Effector memory CD8-positive, alpha-beta T cell (primary cell): Measurements from ENCODE around the gene TBC1D24.
A peak's percentile ranks its signal among the peaks of the same experiment; 100 is the strongest.
"Not testable (repeated sequence)": the region's sequence is repeated elsewhere in the genome, so short reads cannot be mapped to it uniquely, and the experiment has no call there.

ENCODE experiments used
- ATAC-seq: fragments of 150-1000 bp; cut with Tn5 transposase; replicated peaks from 2 replicates; pipeline ENCODE4 v1.10.0; 2021; ENCODE audit warnings: mild to moderate bottlenecking, moderate library complexity
- DNase-seq, 3 experiments: peaks; one replicate each; pipeline ENCODE4 v3.0.0; 2021
- H3K27ac Mint-ChIP-seq, 2 donors: one replicate each; pipeline ENCODE4 v1.8.0; 2022; ENCODE audit warnings: mild to moderate bottlenecking in 2 of 2, mixed read lengths in 2 of 2, moderate library complexity in 2 of 2
- H3K27me3 Mint-ChIP-seq, 2 donors: one replicate each; pipeline ENCODE4 v1.8.0; 2022; ENCODE audit warnings: mixed read lengths in 2 of 2
- H3K36me3 Mint-ChIP-seq: one replicate; pipeline ENCODE4 v1.8.0; 2022; ENCODE audit warnings: mild to moderate bottlenecking, moderate library complexity, mixed read lengths; ENCODE audit not compliant: insufficient read depth
- H3K4me1 Mint-ChIP-seq, 2 donors: one replicate each; pipeline ENCODE4 v1.8.0; 2022; ENCODE audit warnings: low read depth in 2 of 2, mixed read lengths in 2 of 2
- H3K4me3 Mint-ChIP-seq, 2 donors: one replicate each; pipeline ENCODE4 v1.8.0; 2022; ENCODE audit warnings: mild to moderate bottlenecking in 2 of 2, mixed read lengths in 2 of 2, moderate library complexity in 2 of 2
- H3K9me3 Mint-ChIP-seq, 2 donors: one replicate each; pipeline ENCODE4 v1.8.0; 2022; ENCODE audit warnings: mixed read lengths in 2 of 2
- total RNA-seq, 9 experiments: gene quantifications; one replicate each; lab custom pipeline; 2026; lab: John Stamatoyannopoulos, UW

TBC1D24 gene
- 8.1 to 48.9 (median 33.2) reads per million in 9 experiments for total RNA-seq

DNA sequence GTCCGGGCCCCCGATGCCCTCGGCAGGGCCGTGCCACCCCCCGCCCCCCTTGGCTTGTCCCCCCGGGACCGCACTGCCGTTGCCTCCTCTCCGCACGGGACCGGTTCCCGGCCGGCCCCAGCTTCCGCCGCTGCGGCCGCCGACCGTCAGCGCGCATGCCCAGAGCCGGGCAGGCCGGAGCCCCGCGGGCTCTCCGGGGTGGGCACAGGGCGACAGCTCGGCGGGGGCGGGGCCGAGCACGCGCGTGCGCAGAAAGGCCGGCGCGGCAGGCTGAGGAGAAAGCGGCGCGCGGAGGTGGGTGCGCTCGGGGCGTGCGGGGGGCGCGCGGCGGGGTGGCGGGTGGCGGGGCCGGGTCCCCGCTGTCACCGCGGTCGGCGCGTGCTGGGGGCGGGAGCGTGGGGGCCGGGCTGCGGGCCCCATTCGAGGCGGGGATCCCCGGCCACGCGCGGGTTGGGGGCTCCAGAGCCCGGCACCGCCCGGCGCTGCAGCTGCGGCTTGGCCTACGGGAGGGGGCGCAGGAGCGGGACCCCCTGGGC is at the start of gene TBC1D24:
TSS of gene TBC1D24 (plus strand) at position 251 of the 536 bp plus-strand sequence. CDS start 21,022 bp downstream, outside the sequence.
- peak; percentile 63 for ATAC-seq
- H3K4me3 Mint-ChIP-seq: peak within 1 kb of the TSS; percentile 71 to 75
- H3K9me3 Mint-ChIP-seq: no peaks in the 10 kb centered on the region
- peaks cover 19 to 26% of the 10 kb centered on the region in 2 donors for H3K4me1 Mint-ChIP-seq
- H3K27ac Mint-ChIP-seq: no peak within 1 kb of the TSS
- H3K27me3 Mint-ChIP-seq: peaks cover 7 to 27% of the 10 kb centered on the region in 2 donors
- H3K36me3 Mint-ChIP-seq: no peaks in the 10 kb centered on the region
- peak; percentile 60 to 68 (median 62) for DNase-seq

GRCh38 chr16:2425825-2426430 is 49.0 kb upstream of the TBC1D24 start:
- no peak overlapping the region for H3K4me3 Mint-ChIP-seq
- peaks cover 9% of the 10 kb centered on the region for H3K36me3 Mint-ChIP-seq
- no peak for DNase-seq
- no peaks in the 10 kb centered on the region for H3K27me3 Mint-ChIP-seq
- no peak for ATAC-seq
- H3K4me1 Mint-ChIP-seq: peaks cover 27% of the 10 kb centered on the region in 2 donors
- no peaks in the 10 kb centered on the region for H3K9me3 Mint-ChIP-seq
- H3K27ac Mint-ChIP-seq: no peak overlapping the region

DNA sequence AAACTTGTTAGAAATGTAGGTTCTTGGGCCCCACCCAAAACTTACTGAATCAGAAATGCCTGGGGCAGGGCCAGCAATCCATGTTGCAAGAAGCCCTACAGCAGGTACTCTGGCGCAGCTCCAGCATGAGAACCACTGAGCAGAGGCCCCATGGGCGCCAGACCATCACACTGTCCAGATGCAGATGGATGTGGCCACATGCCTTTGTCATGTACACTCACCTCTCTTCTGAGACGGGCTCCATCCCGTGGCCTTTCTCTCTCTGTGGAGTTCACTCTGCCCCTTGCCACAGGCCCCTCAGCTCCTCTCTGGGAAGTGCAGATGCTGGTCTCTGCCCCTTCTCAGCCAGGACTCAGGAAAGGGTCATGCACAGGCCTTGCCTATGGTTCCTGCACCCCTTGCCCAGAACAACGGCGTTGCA is 48.0 kb upstream of the TBC1D24 start:
- H3K27ac Mint-ChIP-seq: peak overlapping the region in 1 of 2 donors; percentile 53
- H3K9me3 Mint-ChIP-seq: no peaks in the 10 kb centered on the region
- no peaks in the 10 kb centered on the region for H3K27me3 Mint-ChIP-seq
- H3K4me1 Mint-ChIP-seq: peaks cover 25 to 27% of the 10 kb centered on the region in 2 donors
- peaks cover 9% of the 10 kb centered on the region for H3K36me3 Mint-ChIP-seq
- no peak overlapping the region for H3K4me3 Mint-ChIP-seq
- no peak for ATAC-seq
- no peak for DNase-seq

DNA sequence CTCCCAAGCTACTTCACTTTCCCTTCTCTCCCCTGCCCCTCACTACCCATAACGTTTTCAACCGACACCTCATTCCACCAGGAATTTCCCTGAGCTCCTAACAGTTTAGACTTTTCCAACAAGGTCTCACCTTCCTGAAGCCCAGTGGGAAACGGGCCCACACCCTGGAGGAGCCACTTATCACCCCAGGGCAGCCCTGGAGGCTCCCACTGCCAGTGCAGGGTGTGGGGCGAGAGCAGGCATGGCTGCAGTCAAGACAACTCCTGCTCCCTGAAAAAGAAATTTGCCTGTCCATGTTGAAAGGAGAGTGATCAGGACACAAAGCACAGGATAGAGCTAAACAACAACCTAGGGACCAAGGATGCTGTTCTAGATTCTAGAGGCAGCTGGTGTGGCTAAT is 47.4 kb upstream of the TBC1D24 start:
- Mint-ChIP-seq H3K4me1 (peaks cover 21 to 23% of the 10 kb centered on the region in 2 donors), H3K27me3 (no peaks in the 10 kb centered on the region), H3K27ac (peak overlapping the region in 1 of 2 donors; percentile 53), H3K9me3 (no peaks in the 10 kb centered on the region), H3K36me3 (peaks cover 10% of the 10 kb centered on the region), H3K4me3 (peak overlapping the region; percentile 81 to 88)
- DNase-seq (no peak), ATAC-seq (no peak)

GRCh38 chr16:2428051-2428783 is 46.7 kb upstream of the TBC1D24 start:
- no peaks in the 10 kb centered on the region for H3K9me3 Mint-ChIP-seq
- no peak for ATAC-seq
- peaks cover 18 to 22% of the 10 kb centered on the region in 2 donors for H3K4me1 Mint-ChIP-seq
- DNase-seq: peak in 1 of 3 experiments; percentile 12
- H3K36me3 Mint-ChIP-seq: peaks cover 11% of the 10 kb centered on the region
- peak overlapping the region; percentile 81 to 88 for H3K4me3 Mint-ChIP-seq
- peak overlapping the region; percentile 49 to 53 for H3K27ac Mint-ChIP-seq
- H3K27me3 Mint-ChIP-seq: no peaks in the 10 kb centered on the region

DNA sequence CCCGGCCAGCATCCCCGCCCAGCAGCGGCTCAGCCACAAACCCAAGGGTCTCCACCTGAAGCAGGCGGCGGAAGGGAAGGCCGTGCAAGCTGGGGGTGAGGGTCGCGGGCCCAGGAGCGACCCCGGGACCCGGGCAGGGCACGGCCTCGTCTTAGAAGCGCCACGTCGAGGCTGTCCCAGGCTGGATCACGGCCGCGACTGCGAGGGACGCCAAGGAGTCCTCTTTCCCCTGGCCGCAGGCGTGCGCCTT is 46.2 kb upstream of the TBC1D24 start:
- ATAC-seq: peak; percentile 32
- no peak for DNase-seq
- peak overlapping the region; percentile 81 to 88 for H3K4me3 Mint-ChIP-seq
- no peaks in the 10 kb centered on the region for H3K27me3 Mint-ChIP-seq
- H3K36me3 Mint-ChIP-seq: peaks cover 11% of the 10 kb centered on the region
- no peaks in the 10 kb centered on the region for H3K9me3 Mint-ChIP-seq
- H3K27ac Mint-ChIP-seq: peak overlapping the region; percentile 49 to 53
- peaks cover 17 to 22% of the 10 kb centered on the region in 2 donors for H3K4me1 Mint-ChIP-seq

DNA sequence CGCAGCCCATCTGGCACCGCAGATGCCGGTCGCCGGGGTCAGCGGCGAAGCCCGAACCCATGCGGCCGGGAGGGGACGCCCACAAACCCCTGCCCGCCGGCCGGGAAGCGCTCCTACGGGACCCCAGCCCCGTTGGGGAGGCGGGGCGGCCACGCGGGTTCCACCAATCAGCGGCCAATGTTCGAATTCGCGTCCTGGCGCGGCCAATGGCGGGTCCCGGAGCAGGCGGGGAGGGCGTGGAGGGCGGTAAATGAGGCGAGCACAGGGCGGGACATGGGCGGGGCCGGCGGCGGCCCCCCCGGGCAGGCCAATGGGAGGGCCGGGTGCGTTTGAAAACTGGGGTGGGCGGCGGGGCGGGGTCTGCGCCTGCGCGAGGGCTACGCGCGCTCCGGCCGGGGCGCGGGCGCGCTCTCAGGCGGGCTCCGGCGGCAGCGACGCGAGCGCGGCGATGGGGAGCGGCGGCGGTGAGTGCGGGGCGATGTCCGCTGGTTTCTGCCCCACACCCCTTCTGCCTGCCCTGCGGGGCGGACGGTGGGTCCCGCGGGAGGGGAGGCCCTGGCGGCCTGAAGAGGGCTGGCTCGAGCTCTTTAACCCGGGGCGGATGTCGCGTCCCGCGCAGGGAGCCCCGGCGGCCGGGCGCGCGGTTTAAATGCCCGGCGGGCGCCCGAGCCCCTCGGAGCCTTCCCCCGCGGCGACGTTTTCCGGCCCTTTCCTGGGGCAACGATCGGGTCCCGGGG is 45.7 kb upstream of the TBC1D24 start, which contains the start of gene CCNF:
TSS of gene CCNF (plus strand) at position 414 of the 737 bp plus-strand sequence. CDS start at position 449, 35 bp downstream.
- H3K27me3 Mint-ChIP-seq: no peaks in the 10 kb centered on the region
- peak within 1 kb of the TSS; percentile 63 to 72 for H3K27ac Mint-ChIP-seq
- peaks cover 11% of the 10 kb centered on the region for H3K36me3 Mint-ChIP-seq
- H3K9me3 Mint-ChIP-seq: no peaks in the 10 kb centered on the region
- peaks cover 17 to 22% of the 10 kb centered on the region in 2 donors for H3K4me1 Mint-ChIP-seq
- DNase-seq (peak; percentile 86 to 89 (median 88)), ATAC-seq (peak; percentile 96)
- peak within 1 kb of the TSS; percentile 81 to 88 for H3K4me3 Mint-ChIP-seq

DNA sequence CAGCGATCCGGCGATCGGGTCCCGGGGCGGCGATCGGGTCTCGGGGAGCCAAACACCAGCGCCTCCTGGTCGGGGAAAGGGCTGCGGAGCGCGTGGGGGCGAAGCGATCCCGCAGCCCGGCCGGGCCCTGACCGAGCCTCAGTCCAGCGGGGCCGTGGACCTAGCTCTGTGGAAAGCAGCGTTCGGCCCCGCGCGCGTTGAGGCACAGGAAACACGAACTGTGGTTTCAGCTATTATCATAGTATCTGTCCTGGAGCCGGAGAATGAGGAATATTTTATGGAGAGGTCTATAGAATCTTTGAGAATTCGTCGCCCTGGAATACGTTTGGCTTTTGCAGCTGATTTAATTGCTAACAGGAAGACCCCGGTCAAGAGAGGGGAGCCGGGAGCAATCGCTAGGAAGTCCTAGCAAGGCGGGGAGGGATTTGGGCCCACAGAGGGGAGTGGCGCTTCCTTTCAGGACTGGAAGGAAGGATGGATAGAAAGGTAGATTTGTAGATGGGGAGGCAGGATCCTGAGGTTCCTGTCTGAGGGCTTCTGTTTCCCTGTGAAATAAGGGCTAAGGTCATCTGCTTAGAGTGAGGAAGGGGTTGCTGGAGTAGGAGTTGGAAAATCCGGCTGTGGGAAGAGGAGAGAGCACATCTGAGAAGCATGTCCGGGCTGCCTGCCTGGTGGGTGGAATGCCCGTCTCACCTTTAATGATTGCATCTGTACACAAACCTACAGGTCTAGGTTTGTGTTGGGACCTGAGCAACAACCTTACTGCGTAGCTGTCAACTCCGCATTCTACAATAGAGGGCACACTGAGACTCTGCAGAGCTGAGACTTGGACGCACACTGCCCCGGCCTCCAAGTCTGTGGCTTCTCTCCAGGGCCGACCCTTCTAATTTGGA is 44.9 kb upstream of the TBC1D24 start:
- Mint-ChIP-seq H3K4me1 (peaks cover 16 to 20% of the 10 kb centered on the region in 2 donors), H3K9me3 (no peaks in the 10 kb centered on the region), H3K27ac (peak overlapping the region; percentile 63 to 72), H3K27me3 (no peaks in the 10 kb centered on the region), H3K36me3 (peaks cover 11% of the 10 kb centered on the region), H3K4me3 (peak overlapping the region; percentile 75 to 81)
- ATAC-seq: no peak
- no peak for DNase-seq

- Mint-ChIP-seq H3K4me3 (no peak overlapping the region), H3K9me3 (no peaks in the 10 kb centered on the region), H3K36me3 (peaks cover 11% of the 10 kb centered on the region), H3K4me1 (peaks cover 16 to 19% of the 10 kb centered on the region in 2 donors), H3K27ac (no peak overlapping the region), H3K27me3 (no peaks in the 10 kb centered on the region)
- ATAC-seq (no peak), DNase-seq (no peak)
Measured at GRCh38 chr16:2432286-2432685, 42.6 kb upstream of the TBC1D24 start.

DNA sequence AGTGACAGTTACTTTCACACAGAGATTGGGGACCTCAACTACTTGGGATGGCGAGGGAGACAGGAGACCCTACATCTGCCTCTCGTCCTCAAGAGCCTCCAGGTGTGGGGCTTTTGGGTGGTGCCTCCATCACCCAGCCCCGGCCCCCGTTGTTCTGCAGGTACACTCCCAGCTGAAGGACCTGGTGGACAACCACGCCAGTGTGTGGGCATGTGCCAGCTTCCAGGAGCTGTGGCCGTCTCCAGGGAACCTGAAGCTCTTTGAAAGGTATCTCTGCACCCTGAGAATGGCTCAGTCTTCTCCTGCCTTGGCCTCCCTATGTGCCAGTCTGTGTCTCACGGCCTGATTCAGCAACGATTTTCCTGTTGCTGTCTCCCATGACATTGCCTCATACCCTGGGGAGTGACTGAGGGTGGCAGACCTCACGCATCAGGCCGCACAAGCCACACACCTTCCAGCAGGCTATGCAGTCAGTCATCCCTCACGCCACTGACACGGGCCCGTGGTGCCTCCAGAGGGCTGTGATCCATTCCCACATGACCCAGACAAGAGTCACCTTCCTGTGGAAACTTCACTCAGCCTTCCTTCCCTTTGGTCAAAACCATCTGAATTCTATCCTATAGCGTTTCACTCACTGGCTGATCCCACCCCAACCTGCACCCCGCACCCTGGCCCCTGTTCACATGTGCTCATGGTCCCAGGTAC is 42.0 kb upstream of the TBC1D24 start:
- Mint-ChIP-seq H3K9me3 (no peaks in the 10 kb centered on the region), H3K4me1 (peaks cover 16 to 19% of the 10 kb centered on the region in 2 donors), H3K36me3 (peaks cover 11% of the 10 kb centered on the region), H3K27ac (no peak overlapping the region), H3K27me3 (no peaks in the 10 kb centered on the region), H3K4me3 (no peak overlapping the region)
- DNase-seq (no peak), ATAC-seq (no peak)

- not testable (repeated sequence) for H3K36me3 Mint-ChIP-seq
Measured at GRCh38 chr16:2435236-2435635, 39.7 kb upstream of the TBC1D24 start.

DNA sequence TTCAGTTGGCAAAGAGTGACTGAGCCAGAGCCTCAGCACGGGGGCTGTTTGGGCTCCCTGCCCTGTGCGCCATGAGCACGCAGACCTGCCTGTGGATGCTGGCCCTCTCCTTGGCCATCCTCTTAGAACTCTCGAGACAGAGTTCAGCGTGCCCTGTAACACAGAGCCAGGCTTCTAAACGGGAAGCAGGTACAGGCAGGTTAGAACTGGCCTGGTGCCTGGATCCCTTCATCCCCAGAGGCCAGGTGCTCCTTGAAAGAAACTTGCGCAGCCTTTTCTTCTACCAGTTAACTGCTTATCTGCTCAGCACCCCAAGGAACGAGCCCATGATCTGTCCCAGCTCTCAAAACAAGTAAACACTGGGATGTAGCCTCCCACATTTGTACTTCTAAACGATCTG is 38.8 kb upstream of the TBC1D24 start:
- DNase-seq (no peak), ATAC-seq (no peak)
- Mint-ChIP-seq H3K27me3 (no peaks in the 10 kb centered on the region), H3K9me3 (no peaks in the 10 kb centered on the region), H3K4me3 (no peak overlapping the region), H3K27ac (no peak overlapping the region), H3K4me1 (peaks cover 5 to 11% of the 10 kb centered on the region in 2 donors), H3K36me3 (peaks cover 2% of the 10 kb centered on the region)

More at GRCh38 chr16:2435236-2435635, 39.7 kb upstream of the TBC1D24 start:
- H3K27me3 Mint-ChIP-seq, ATAC-seq, H3K9me3 Mint-ChIP-seq, H3K4me3 Mint-ChIP-seq, H3K27ac Mint-ChIP-seq, DNase-seq: not testable (repeated sequence)
- H3K4me1 Mint-ChIP-seq: peaks cover 12% of the 10 kb centered on the region in 2 donors
